HAP-1 (cell line): ENCODE results near the gene FOXL2.
"Not testable (repeated sequence)": the region's sequence is repeated elsewhere in the genome, so short reads cannot be mapped to it uniquely, and the experiment has no call there.

Source experiments
- DNase-seq, 2 experiments: peaks; one replicate each; pipeline ENCODE4 v3.0.0-alpha.2; 2016 to 2020; ENCODE audit warnings: low spot score in 2 of 2
- H3K27me3 ChIP-seq: fragments of 250-450 bp; sonication (Bioruptor Pico); 2 replicates; pipeline ENCODE4 v1.5.1; 2020; ENCODE audit warnings: low read depth, mild to moderate bottlenecking, moderate library complexity
- H3K36me3 ChIP-seq: fragments of 250-450 bp; sonication (Bioruptor Pico); replicated peaks from 2 replicates; pipeline ENCODE4 v1.5.1; 2020; ENCODE audit warnings: mild to moderate bottlenecking
- H3K4me1 ChIP-seq: fragments of 250-450 bp; sonication (Bioruptor Pico); 2 replicates; pipeline ENCODE4 v1.5.1; 2020; ENCODE audit warnings: mild to moderate bottlenecking
- H3K4me3 ChIP-seq: fragments of 250-450 bp; sonication (Bioruptor Pico); 2 replicates; pipeline ENCODE4 v1.5.1; 2020; ENCODE audit warnings: mild to moderate bottlenecking, moderate library complexity
- H3K9me3 ChIP-seq: fragments of 250-450 bp; sonication (Bioruptor Pico); 2 replicates; pipeline ENCODE4 v1.5.1; 2020; ENCODE audit warnings: mild to moderate bottlenecking, moderate library complexity
- in situ Hi-C: fragments of 300-500 bp; cut with MboI; formaldehyde crosslinking; loops from 3 replicates; pipeline ENCODE4 v1.14.3; 2020; ENCODE audit warnings: low sequenced_read_pairs, inconsistent platforms, mixed read lengths

Gene FOXL2

GRCh38 chr3:138928727-138929372 lies 18.1 kb downstream of the FOXL2 start:
- no peaks in the 10 kb centered on the region for H3K4me1 ChIP-seq
- no peaks in the 10 kb centered on the region for H3K9me3 ChIP-seq
- H3K27me3 ChIP-seq: no peaks in the 10 kb centered on the region
- in situ Hi-C loops: loop anchor here (10.0 kb wide), 1 partner anchor 454 kb away; no protein-coding TSS in a partner anchor
- H3K4me3 ChIP-seq: no peak overlapping the region
- H3K36me3 ChIP-seq: no peaks in the 10 kb centered on the region
- no peak for DNase-seq

- no peaks in the 10 kb centered on the region for H3K9me3 ChIP-seq
- H3K4me3 ChIP-seq: no peak overlapping the region
- H3K4me1 ChIP-seq: no peaks in the 10 kb centered on the region
- peak; percentile 72 to 92 for DNase-seq
- no peaks in the 10 kb centered on the region for H3K36me3 ChIP-seq
- no peaks in the 10 kb centered on the region for H3K27me3 ChIP-seq
- in situ Hi-C loops: loop anchor here (10.0 kb wide), 1 partner anchor 449 kb away; no protein-coding TSS in a partner anchor
Measured at GRCh38 chr3:138923531-138923994, 23.4 kb downstream of the FOXL2 start.

- not testable (repeated sequence) for H3K36me3 ChIP-seq, H3K9me3 ChIP-seq, H3K4me1 ChIP-seq, H3K27me3 ChIP-seq, DNase-seq, H3K4me3 ChIP-seq
- in situ Hi-C loops: loop anchor here (10.0 kb wide), 1 partner anchor 448 kb away; no protein-coding TSS in a partner anchor
Measured at GRCh38 chr3:138922400-138922799, 24.5 kb downstream of the FOXL2 start.

GRCh38 chr3:138921316-138922292 lies 25.3 kb downstream of the FOXL2 start:
- no peak for DNase-seq
- H3K4me3 ChIP-seq: no peak overlapping the region
- in situ Hi-C loops: loop anchor here (10.0 kb wide), 1 partner anchor 447 kb away; no protein-coding TSS in a partner anchor

GRCh38 chr3:138919325-138919724 lies 27.6 kb downstream of the FOXL2 start:
- no peak for DNase-seq
- in situ Hi-C loops: loop anchor here (5.0 kb wide), 2 partner anchors 222 to 322 kb away; no protein-coding TSS in a partner anchor
- 0 out of 2 replicates have a peak, but pooled peaks cover 2% of the 10 kb centered on the region for H3K4me1 ChIP-seq
- H3K27me3 ChIP-seq: no peaks in the 10 kb centered on the region
- H3K36me3 ChIP-seq: no peaks in the 10 kb centered on the region
- no peak overlapping the region for H3K4me3 ChIP-seq
- no peaks in the 10 kb centered on the region for H3K9me3 ChIP-seq

More at GRCh38 chr3:138921316-138922292, 25.3 kb downstream of the FOXL2 start:
- Histone ChIP-seq H3K27me3 (no peaks in the 10 kb centered on the region), H3K4me1 (no peaks in the 10 kb centered on the region), H3K9me3 (no peaks in the 10 kb centered on the region), H3K36me3 (no peaks in the 10 kb centered on the region)

- in situ Hi-C loops: loop anchor here (5.0 kb wide), 2 partner anchors 220 to 320 kb away; no protein-coding TSS in a partner anchor
- Histone ChIP-seq H3K4me3 (no peak overlapping the region), H3K36me3 (no peaks in the 10 kb centered on the region), H3K9me3 (no peaks in the 10 kb centered on the region), H3K4me1 (0 out of 2 replicates have a peak, but pooled peaks cover 2% of the 10 kb centered on the region), H3K27me3 (no peaks in the 10 kb centered on the region)
- peak in 1 of 2 experiments; percentile 32 for DNase-seq
Measured at GRCh38 chr3:138916824-138917223, 30.1 kb downstream of the FOXL2 start.

- Histone ChIP-seq H3K4me3 (peak overlapping the region; percentile 62), H3K27me3 (no peaks in the 10 kb centered on the region), H3K4me1 (0 out of 2 replicates have a peak, but pooled peaks cover 2% of the 10 kb centered on the region), H3K9me3 (no peaks in the 10 kb centered on the region), H3K36me3 (no peaks in the 10 kb centered on the region)
- peak; percentile 81 to 97 for DNase-seq
- in situ Hi-C loops: loop anchor here (5.0 kb wide), 2 partner anchors 218 to 318 kb away; no protein-coding TSS in a partner anchor
Measured at GRCh38 chr3:138915503-138916498, 31.1 kb downstream of the FOXL2 start.

GRCh38 chr3:138914870-138915502 lies 32.0 kb downstream of the FOXL2 start:
- Histone ChIP-seq H3K27me3 (no peaks in the 10 kb centered on the region), H3K9me3 (no peaks in the 10 kb centered on the region), H3K36me3 (no peaks in the 10 kb centered on the region), H3K4me3 (peak overlapping the region; percentile 62), H3K4me1 (0 out of 2 replicates have a peak, but pooled peaks cover 2% of the 10 kb centered on the region)
- peak in 1 of 2 experiments; percentile 14 for DNase-seq
- in situ Hi-C loops: loop anchor here (5.0 kb wide), 2 partner anchors 218 to 318 kb away; no protein-coding TSS in a partner anchor

- DNase-seq: no peak
- Histone ChIP-seq H3K27me3 (no peaks in the 10 kb centered on the region), H3K4me3 (no peak overlapping the region), H3K4me1 (0 out of 2 replicates have a peak, but pooled peaks cover 2% of the 10 kb centered on the region), H3K9me3 (no peaks in the 10 kb centered on the region), H3K36me3 (no peaks in the 10 kb centered on the region)
- in situ Hi-C loops: no loop called here
Measured at GRCh38 chr3:138913766-138914165, 33.2 kb downstream of the FOXL2 start.

- H3K27me3 ChIP-seq: no peaks in the 10 kb centered on the region
- H3K4me3 ChIP-seq: no peak overlapping the region
- H3K4me1 ChIP-seq: 0 out of 2 replicates have a peak, but pooled peaks cover 2% of the 10 kb centered on the region
- no peaks in the 10 kb centered on the region for H3K36me3 ChIP-seq
- no peak for DNase-seq
- no peaks in the 10 kb centered on the region for H3K9me3 ChIP-seq
- in situ Hi-C loops: no loop called here
Measured at GRCh38 chr3:138912237-138912636, 34.7 kb downstream of the FOXL2 start.

- H3K27me3 ChIP-seq: no peaks in the 10 kb centered on the region
- DNase-seq: no peak
- no peaks in the 10 kb centered on the region for H3K36me3 ChIP-seq
- no peak overlapping the region for H3K4me3 ChIP-seq
- H3K9me3 ChIP-seq: no peaks in the 10 kb centered on the region
- in situ Hi-C loops: no loop called here
- 0 out of 2 replicates have a peak, but pooled peaks cover 2% of the 10 kb centered on the region for H3K4me1 ChIP-seq
Measured at GRCh38 chr3:138911621-138912020, 35.3 kb downstream of the FOXL2 start.

- DNase-seq: no peak
- Histone ChIP-seq H3K9me3 (no peaks in the 10 kb centered on the region), H3K4me3 (no peak overlapping the region), H3K27me3 (no peaks in the 10 kb centered on the region), H3K36me3 (no peaks in the 10 kb centered on the region), H3K4me1 (0 out of 2 replicates have a peak, but pooled peaks cover 2% of the 10 kb centered on the region)
- in situ Hi-C loops: no loop called here
Measured at GRCh38 chr3:138909904-138910303, 37.0 kb downstream of the FOXL2 start.
